Measurements from ENCODE around the gene TIAM1.
A peak's percentile ranks its signal among the peaks of the same experiment; 100 is the strongest.

DNA sequence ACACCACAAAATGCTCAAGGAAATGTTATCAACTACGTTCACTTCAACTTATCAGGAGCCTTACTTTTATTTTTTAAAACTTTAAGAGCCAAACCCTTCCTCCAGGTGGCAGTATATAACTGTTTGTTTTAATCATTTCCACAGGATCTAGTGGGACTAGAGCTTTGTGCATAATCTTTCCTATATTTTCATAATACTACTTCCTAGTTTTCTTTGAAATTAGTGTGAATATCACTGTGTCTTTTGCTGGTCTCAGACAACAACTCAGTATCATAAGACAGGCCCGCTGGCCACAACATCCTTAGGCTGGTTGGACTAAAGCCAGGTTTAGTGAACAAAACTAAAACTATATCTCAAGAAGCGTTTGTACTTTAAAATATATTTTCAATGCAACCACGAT lies 145.5 kb downstream of the TIAM1 start:
- TF ChIP-seq, protein P1, sequence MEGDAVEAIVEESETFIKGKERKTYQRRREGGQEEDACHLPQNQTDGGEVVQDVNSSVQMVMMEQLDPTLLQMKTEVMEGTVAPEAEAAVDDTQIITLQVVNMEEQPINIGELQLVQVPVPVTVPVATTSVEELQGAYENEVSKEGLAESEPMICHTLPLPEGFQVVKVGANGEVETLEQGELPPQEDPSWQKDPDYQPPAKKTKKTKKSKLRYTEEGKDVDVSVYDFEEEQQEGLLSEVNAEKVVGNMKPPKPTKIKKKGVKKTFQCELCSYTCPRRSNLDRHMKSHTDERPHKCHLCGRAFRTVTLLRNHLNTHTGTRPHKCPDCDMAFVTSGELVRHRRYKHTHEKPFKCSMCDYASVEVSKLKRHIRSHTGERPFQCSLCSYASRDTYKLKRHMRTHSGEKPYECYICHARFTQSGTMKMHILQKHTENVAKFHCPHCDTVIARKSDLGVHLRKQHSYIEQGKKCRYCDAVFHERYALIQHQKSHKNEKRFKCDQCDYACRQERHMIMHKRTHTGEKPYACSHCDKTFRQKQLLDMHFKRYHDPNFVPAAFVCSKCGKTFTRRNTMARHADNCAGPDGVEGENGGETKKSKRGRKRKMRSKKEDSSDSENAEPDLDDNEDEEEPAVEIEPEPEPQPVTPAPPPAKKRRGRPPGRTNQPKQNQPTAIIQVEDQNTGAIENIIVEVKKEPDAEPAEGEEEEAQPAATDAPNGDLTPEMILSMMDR (conservative IDR thresholded peaks at IDR 0.05 in 1 of 2, IDR thresholded peaks at IDR 0.05 in 1 of 2; ENCODE audit: extremely low read depth in 1 of 2, insufficient read depth in 1 of 2, low read depth in 1 of 2, low read length in 2 of 2): peak; percentile 48 to 56
- TF ChIP-seq EZH2 (IDR thresholded peaks at IDR 0.05; ENCODE audit: borderline replicate concordance, low read length): no peak

All from mammary epithelial cell (primary cell).